ENCODE measurements around the gene FNDC3B. TPM values are rescaled to one million over a fixed set of nuclear protein-coding genes. Genes with fewer than 3 reads are reported as not detected.

Gene FNDC3B
- total RNA-seq, 1 experiment from 2014 or later, result 48.6 TPM

DNA sequence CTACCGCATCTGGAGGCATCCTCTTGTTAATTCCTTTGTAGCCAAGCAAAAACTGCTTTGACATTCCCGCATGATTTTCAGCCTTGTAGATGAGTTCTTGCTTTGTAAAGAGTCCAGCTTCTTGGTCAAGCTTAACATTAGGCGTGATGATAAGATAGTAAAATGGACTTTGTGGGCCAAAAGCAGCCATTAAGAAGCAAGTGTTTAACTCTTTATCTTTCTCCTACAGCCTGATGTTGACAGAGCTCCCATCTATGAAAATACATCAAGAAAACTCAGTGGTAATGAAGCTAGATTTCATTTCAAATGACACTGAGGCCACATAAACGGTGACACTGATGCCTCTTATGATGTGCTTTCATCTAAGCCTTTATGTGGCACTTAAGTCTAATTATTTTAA is 33.2 kb downstream of the FNDC3B start:
- Histone ChIP-seq H4K20me1 (ENCODE audit: low read length) (peaks cover 76% of the 10 kb centered on the region), H3F3A (ENCODE audit: low read length, unreplicated experiment) (no peaks in the 10 kb centered on the region), H3K4me2 (ENCODE audit: low read length) (no peak overlapping the region), H2AFZ (ENCODE audit: low read length) (no peak overlapping the region), H3K27me3 (ENCODE audit: low read length) (no peaks in the 10 kb centered on the region), H3K4me1 (ENCODE audit: insufficient read depth, low read length) (no peaks in the 10 kb centered on the region), H3K4me3 (ENCODE audit: low read length) (no peak overlapping the region), H3K9ac (ENCODE audit: low read length) (no peak overlapping the region), H3K27ac (ENCODE audit: low read length) (no peak overlapping the region), H3K9me2 (replicated peaks; ENCODE audit: low read length) (no peaks in the 10 kb centered on the region), H3K9me3 (ENCODE audit: low read length) (no peaks in the 10 kb centered on the region), H3K79me2 (ENCODE audit: low read length) (peaks cover 99% of the 10 kb centered on the region), H3K36me3 (ENCODE audit: low read depth, low read length) (peaks cover 21% of the 10 kb centered on the region; the same call in 1 of the 2 replicates)
- ChIA-PET CTCF (no interaction called here), POLR2A (ENCODE audit: unreplicated experiment) (no interaction called here)
- BruUV-seq (replicated peaks), result no TSS peak
- no peak for DNase-seq
- no peak for ATAC-seq
- TF ChIP-seq EZH2phosphoT487 (IDR thresholded peaks at IDR 0.05; ENCODE audit: borderline replicate concordance, low read length) (no peak), CTCF (conservative IDR thresholded peaks at IDR 0.05; ENCODE audit: low read depth, low read length) (no peak), EZH2 (IDR thresholded peaks at IDR 0.05; ENCODE audit: low read length, unreplicated experiment) (no peak)
- intact Hi-C loops (cut with micrococcal nuclease), result no loop called here

- BruUV-seq (replicated peaks), result no TSS peak
- H3K4me3 ChIP-seq (ENCODE audit: low read length), result no peak overlapping the region
- intact Hi-C loops (cut with micrococcal nuclease), result no loop called here
- DNase-seq, result no peak
- H3K79me2 ChIP-seq (ENCODE audit: low read length), result peaks cover 97% of the 10 kb centered on the region
- no peaks in the 10 kb centered on the region for H3K9me3 ChIP-seq (ENCODE audit: low read length)
- H2AFZ ChIP-seq (ENCODE audit: low read length), result no peak overlapping the region
- H3K27ac ChIP-seq (ENCODE audit: low read length), result no peak overlapping the region
- H3K9ac ChIP-seq (ENCODE audit: low read length), result no peak overlapping the region
- TF ChIP-seq EZH2phosphoT487 (IDR thresholded peaks at IDR 0.05; ENCODE audit: borderline replicate concordance, low read length) (no peak), CTCF (conservative IDR thresholded peaks at IDR 0.05; ENCODE audit: low read depth, low read length) (no peak), EZH2 (IDR thresholded peaks at IDR 0.05; ENCODE audit: low read length, unreplicated experiment) (no peak)
- H3K27me3 ChIP-seq (ENCODE audit: low read length), result no peaks in the 10 kb centered on the region
- peaks cover 71% of the 10 kb centered on the region for H4K20me1 ChIP-seq (ENCODE audit: low read length)
- no peak overlapping the region for H3K4me2 ChIP-seq (ENCODE audit: low read length)
- ChIA-PET CTCF (interaction anchor here (0.7 kb wide), 1 partner anchor 13 kb away, joined by 3 read pairs; no protein-coding TSS in a partner anchor), POLR2A (ENCODE audit: unreplicated experiment) (no interaction called here)
- no peaks in the 10 kb centered on the region for H3F3A ChIP-seq (ENCODE audit: low read length, unreplicated experiment)
- no peak for ATAC-seq
- H3K36me3 ChIP-seq (ENCODE audit: low read depth, low read length), result peaks cover 21% of the 10 kb centered on the region; the same call in 1 of the 2 replicates
- no peaks in the 10 kb centered on the region for H3K9me2 ChIP-seq (replicated peaks; ENCODE audit: low read length)
- H3K4me1 ChIP-seq (ENCODE audit: insufficient read depth, low read length), result no peaks in the 10 kb centered on the region
Observed at GRCh38 chr3:172073262-172073915, 34.0 kb downstream of the FNDC3B start.

DNA sequence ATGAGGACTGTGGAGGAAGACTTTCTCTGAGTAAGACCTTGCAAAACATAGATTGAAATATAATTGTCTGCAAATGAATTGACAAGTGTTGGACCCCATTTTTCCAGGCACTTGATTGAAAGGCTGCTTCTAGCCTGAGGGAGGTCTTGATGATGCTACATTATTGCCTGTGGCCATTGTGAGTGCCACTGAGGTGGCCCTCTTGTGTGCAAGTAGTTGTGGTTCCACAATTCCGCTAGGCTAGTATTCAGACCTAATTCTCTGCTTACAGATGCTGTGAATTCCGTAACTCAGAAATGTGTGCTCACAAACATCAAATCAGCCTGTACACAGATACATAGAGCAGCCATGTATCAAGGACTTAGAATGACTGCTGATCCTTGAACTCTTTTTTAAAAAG is 34.7 kb downstream of the FNDC3B start:
- Histone ChIP-seq H2AFZ (ENCODE audit: low read length) (no peak overlapping the region), H3K9ac (ENCODE audit: low read length) (no peak overlapping the region), H3K4me2 (ENCODE audit: low read length) (no peak overlapping the region), H4K20me1 (ENCODE audit: low read length) (peaks cover 65% of the 10 kb centered on the region), H3K36me3 (ENCODE audit: low read depth, low read length) (peaks cover 21% of the 10 kb centered on the region; the same call in 1 of the 2 replicates), H3K9me3 (ENCODE audit: low read length) (no peaks in the 10 kb centered on the region), H3K27ac (ENCODE audit: low read length) (no peak overlapping the region), H3K9me2 (replicated peaks; ENCODE audit: low read length) (no peaks in the 10 kb centered on the region), H3K27me3 (ENCODE audit: low read length) (no peaks in the 10 kb centered on the region), H3K4me1 (ENCODE audit: insufficient read depth, low read length) (no peaks in the 10 kb centered on the region), H3K79me2 (ENCODE audit: low read length) (peaks cover 97% of the 10 kb centered on the region), H3F3A (ENCODE audit: low read length, unreplicated experiment) (no peaks in the 10 kb centered on the region), H3K4me3 (ENCODE audit: low read length) (no peak overlapping the region)
- TF ChIP-seq EZH2phosphoT487 (IDR thresholded peaks at IDR 0.05; ENCODE audit: borderline replicate concordance, low read length), result no peak
- TF ChIP-seq CTCF (conservative IDR thresholded peaks at IDR 0.05; ENCODE audit: low read depth, low read length), result no peak
- no peak for TF ChIP-seq EZH2 (IDR thresholded peaks at IDR 0.05; ENCODE audit: low read length, unreplicated experiment)
- ChIA-PET CTCF (no interaction called here), POLR2A (ENCODE audit: unreplicated experiment) (no interaction called here)
- BruUV-seq (replicated peaks), result no TSS peak
- intact Hi-C loops (cut with micrococcal nuclease), result no loop called here
- ATAC-seq, result no peak
- DNase-seq, result no peak
